OCI-LY7 (cell line): ENCODE results near the gene GRID2.

Experiments used
- CTCF ChIP-seq: fragments of 200-600 bp; sonication (generic); conservative IDR thresholded peaks from 2 replicates; pipeline ENCODE4 v1.5.1; 2014; ENCODE audit warnings: mild to moderate bottlenecking, antibody characterized with exemption, low read length, moderate library complexity, mixed read lengths
- EZH2phosphoT487 ChIP-seq: fragments of 200-600 bp; sonication (generic); IDR thresholded peaks from 2 replicates; pipeline ENCODE4 v1.6.1; 2018; ENCODE audit warnings: low read depth, borderline replicate concordance, mild to moderate bottlenecking, mixed run types, antibody characterized with exemption, low read length, moderate library complexity, mixed read lengths

- TF ChIP-seq CTCF, result no peak
- TF ChIP-seq EZH2phosphoT487, result no peak
Measured at GRCh38 chr4:93802045-93802444, 1498.3 kb downstream of the GRID2 start.
